ENCODE results near the gene WDR17. TPM values are rescaled to one million over a fixed set of nuclear protein-coding genes. Genes with fewer than 3 reads are reported as not detected.

WDR17 gene
- total RNA-seq, 1 donor from 2014 or later, result 3.4 TPM

- no peaks in the 10 kb centered on the region for H3K36me3 ChIP-seq
- H3K27ac ChIP-seq, result no peak overlapping the region
- intact Hi-C loops (cut with DNase I), result no loop called here
- no peak overlapping the region for H3K4me3 ChIP-seq
- no peaks in the 10 kb centered on the region for H3K27me3 ChIP-seq
- TF ChIP-seq CTCF (IDR thresholded peaks at IDR 0.05), result no peak
- no peaks in the 10 kb centered on the region for H3K9me3 ChIP-seq
- DNase-seq (ENCODE audit: low spot score in 2 of 2), result no peak
- H3K4me1 ChIP-seq, result no peaks in the 10 kb centered on the region
These were observed 151.9 kb downstream of the WDR17 start for GRCh38 chr4:176217510-176217909.

GRCh38 chr4:176222149-176222548 lies 156.5 kb downstream of the WDR17 start:
- TF ChIP-seq CTCF (IDR thresholded peaks at IDR 0.05), result no peak
- intact Hi-C loops (cut with DNase I), result no loop called here
- no peaks in the 10 kb centered on the region for H3K9me3 ChIP-seq
- H3K27me3 ChIP-seq, result no peaks in the 10 kb centered on the region
- no peaks in the 10 kb centered on the region for H3K36me3 ChIP-seq
- no peak for DNase-seq (ENCODE audit: low spot score in 2 of 2)
- H3K4me3 ChIP-seq, result no peak overlapping the region
- H3K27ac ChIP-seq, result no peak overlapping the region
- no peaks in the 10 kb centered on the region for H3K4me1 ChIP-seq

DNA sequence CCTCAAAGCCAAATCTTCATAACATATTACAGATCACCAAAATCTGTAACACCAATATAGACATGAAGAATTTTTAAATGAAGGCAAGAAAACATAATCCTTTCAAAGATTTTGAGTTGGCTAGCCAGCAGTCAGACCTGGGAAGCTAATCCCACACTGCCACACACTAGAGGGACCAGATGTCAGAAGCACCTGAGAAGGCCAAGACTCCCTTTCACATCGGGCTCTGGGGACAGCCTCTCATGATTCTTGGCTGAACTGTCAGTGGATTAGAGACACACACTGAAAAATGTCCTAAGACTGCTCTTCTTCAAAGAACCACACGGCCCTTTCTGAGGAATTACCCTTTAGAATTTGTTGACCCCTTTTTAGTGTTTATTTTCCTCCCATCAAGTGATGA lies 157.9 kb downstream of the WDR17 start:
- Histone ChIP-seq H3K4me3 (no peak overlapping the region), H3K36me3 (no peaks in the 10 kb centered on the region), H3K4me1 (no peaks in the 10 kb centered on the region), H3K27me3 (no peaks in the 10 kb centered on the region), H3K27ac (no peak overlapping the region), H3K9me3 (no peaks in the 10 kb centered on the region)
- intact Hi-C loops (cut with DNase I), result no loop called here
- TF ChIP-seq CTCF (IDR thresholded peaks at IDR 0.05), result no peak
- DNase-seq (ENCODE audit: low spot score in 2 of 2), result no peak

DNA sequence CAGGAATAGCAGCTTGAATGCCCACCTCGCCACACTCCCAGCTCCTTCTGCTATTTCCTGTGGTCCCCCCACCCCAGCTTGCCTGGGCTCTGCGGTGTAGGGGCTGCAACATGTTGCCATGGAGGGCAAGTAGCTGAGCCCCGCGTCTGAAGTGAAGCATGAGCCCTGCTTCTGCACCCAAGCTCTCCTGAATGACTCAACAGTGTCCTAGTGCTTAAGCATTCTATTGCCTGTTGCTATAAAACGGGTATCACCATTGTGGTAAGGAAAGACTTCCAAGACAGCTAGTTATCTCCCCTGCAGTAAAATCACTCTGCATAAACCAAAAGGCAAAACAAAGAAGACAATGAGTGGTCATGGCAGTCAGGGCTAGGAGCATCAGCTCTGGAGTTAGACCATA lies 161.1 kb downstream of the WDR17 start:
- no peak for DNase-seq (ENCODE audit: low spot score in 2 of 2)
- H3K36me3 ChIP-seq, result no peaks in the 10 kb centered on the region
- no peaks in the 10 kb centered on the region for H3K27me3 ChIP-seq
- no peak for TF ChIP-seq CTCF (IDR thresholded peaks at IDR 0.05)
- no peak overlapping the region for H3K27ac ChIP-seq
- H3K4me3 ChIP-seq, result no peak overlapping the region
- no peaks in the 10 kb centered on the region for H3K9me3 ChIP-seq
- intact Hi-C loops (cut with DNase I), result no loop called here
- no peaks in the 10 kb centered on the region for H3K4me1 ChIP-seq

GRCh38 chr4:176229645-176230044 lies 164.0 kb downstream of the WDR17 start:
- Histone ChIP-seq H3K36me3 (no peaks in the 10 kb centered on the region), H3K27ac (no peak overlapping the region), H3K9me3 (no peaks in the 10 kb centered on the region), H3K4me3 (no peak overlapping the region), H3K4me1 (no peaks in the 10 kb centered on the region), H3K27me3 (no peaks in the 10 kb centered on the region)
- TF ChIP-seq CTCF (IDR thresholded peaks at IDR 0.05), result no peak
- no peak for DNase-seq (ENCODE audit: low spot score in 2 of 2)
- intact Hi-C loops (cut with DNase I), result no loop called here

Other genes starting within 250 kb of the WDR17 start
- gene SPATA4, start 129.7 kb downstream of the WDR17 start, total RNA-seq, result not detected
- not detected for gene ASB5, start 203.4 kb downstream of the WDR17 start, total RNA-seq